K562 (cell line): ENCODE data around the gene TBC1D2. TPM values are rescaled to one million over a fixed set of nuclear protein-coding genes. Genes with fewer than 3 reads are reported as not detected.
A peak's percentile ranks its signal among the peaks of the same experiment; 100 is the strongest.
"Not testable (repeated sequence)": the region's sequence is repeated elsewhere in the genome, so short reads cannot be mapped to it uniquely, and the experiment has no call there.

ENCODE experiments used
- CBX3 ChIP-seq, 2 experiments: IDR thresholded peaks; 1 replicate in 1 of 2; 2 replicates in 1 of 2; pipeline ENCODE4 v1.6.1; 2012; ENCODE audit warnings: inconsistent platforms in 2 of 2, low read length in 2 of 2, borderline replicate concordance in 1 of 2, control low read depth in 1 of 2
- CC2D1A ChIP-seq: fragments of 450-650 bp; IDR thresholded peaks from 2 replicates; pipeline ENCODE4 v1.6.1; 2017; ENCODE audit warnings: mild to moderate bottlenecking
- EP400 ChIP-seq: fragments of 450-650 bp; IDR thresholded peaks from 2 replicates; pipeline ENCODE4 v1.6.1; 2017; ENCODE audit warnings: antibody characterized with exemption, mild to moderate bottlenecking, moderate library complexity
- ETV6 ChIP-seq, 3 experiments: fragments of 150-350 bp in 1 of 3; sonication (generic) in 1 of 3; formaldehyde crosslinking in 1 of 3; IDR thresholded peaks; 2 replicates each; pipeline versions ENCODE4 v1.6.1 to v1.8.0; 2014 to 2022; ENCODE audit warnings: borderline replicate concordance in 2 of 3, low read depth in 2 of 3, antibody characterized with exemption in 1 of 3, low read length in 1 of 3, mild to moderate bottlenecking in 1 of 3, missing genetic modification reagents in 1 of 3
- FOXM1 ChIP-seq, 2 experiments: fragments of 450-650 bp in 1 of 2; sonication (generic) in 1 of 2; formaldehyde crosslinking in 1 of 2; IDR thresholded peaks; 2 replicates each; pipeline versions ENCODE4 v1.6.1 to v1.9.0; 2017 to 2022; ENCODE audit warnings: low read depth in 2 of 2, mild to moderate bottlenecking in 2 of 2, missing genetic modification reagents in 1 of 2, moderate library complexity in 1 of 2
- JUND ChIP-seq, 2 experiments: IDR thresholded peaks; 2 replicates in 1 of 2; 3 replicates in 1 of 2; pipeline ENCODE4 v1.6.1; 2011; ENCODE audit warnings: borderline replicate concordance in 2 of 2, low read depth in 2 of 2, low read length in 2 of 2, improper control_type of control experiment in 1 of 2, missing biosample characterization in 1 of 2, missing genetic modification characterization in 1 of 2, missing genetic modification reagents in 1 of 2
- MYC ChIP-seq, 2 experiments: fragments of 250-450 bp in 1 of 2; sonication (Bioruptor Pico) in 1 of 2; IDR thresholded peaks; 2 replicates each; pipeline versions ENCODE4 v1.5.1 to v1.6.1; 2012 to 2021; ENCODE audit warnings: low read depth in 2 of 2, borderline replicate concordance in 1 of 2, improper control_type of control experiment in 1 of 2, low read length in 1 of 2, mild to moderate bottlenecking in 1 of 2, moderate library complexity in 1 of 2
- NCOA1 ChIP-seq: fragments of 450-650 bp; IDR thresholded peaks from 2 replicates; pipeline ENCODE4 v1.6.1; 2016; ENCODE audit warnings: low read depth
- NCOR1 ChIP-seq: fragments of 450-650 bp; IDR thresholded peaks from 2 replicates; pipeline ENCODE4 v1.6.1; 2016; ENCODE audit warnings: mild to moderate bottlenecking, moderate library complexity
- NFIC ChIP-seq: fragments of 450-650 bp; IDR thresholded peaks from 2 replicates; pipeline ENCODE4 v1.6.1; 2017; ENCODE audit warnings: mild to moderate bottlenecking, inconsistent platforms
- POLR2AphosphoS5 ChIP-seq: IDR thresholded peaks from 2 replicates; pipeline ENCODE4 v1.6.1; 2011; ENCODE audit warnings: mild to moderate bottlenecking, low read depth, low read length, moderate library complexity; ENCODE audit not compliant: control insufficient read depth, insufficient read depth
- SMARCA4 ChIP-seq: fragments of 450-650 bp; IDR thresholded peaks from 2 replicates; pipeline ENCODE4 v1.6.1; 2016
- SMARCE1 ChIP-seq: fragments of 450-650 bp; IDR thresholded peaks from 2 replicates; pipeline ENCODE4 v1.7.1; 2016; ENCODE audit warnings: mild to moderate bottlenecking
- STAT5A ChIP-seq: IDR thresholded peaks from 2 replicates; pipeline ENCODE4 v1.6.1; 2012; ENCODE audit warnings: low read length, inconsistent platforms, borderline replicate concordance
- TCF3 ChIP-seq: sonication (generic); formaldehyde crosslinking; IDR thresholded peaks from 2 replicates; pipeline ENCODE4 v1.4.0; 2020; ENCODE audit warnings: mild to moderate bottlenecking, missing genetic modification reagents
- ZNF766 ChIP-seq: fragments of 200-800 bp; sonication (Bioruptor generic); conservative IDR thresholded peaks from 2 replicates; pipeline ENCODE4 v1.6.1; 2016; ENCODE audit warnings: missing genetic modification characterization, missing compliant biosample characterization
- polyA plus RNA-seq, 8 experiments: library from polyadenylated mRNA; depleted of rRNA in 4 of 8; stranded (reverse) in 5 of 8; unstranded in 3 of 8; fragments of >200 nt; fragmentation: Nextera tagmentation in 2 of 8; fragmentation: Illumina TruSeq in 1 of 8; extraction: Ambion mirVana in 2 of 8; extraction: Trizol in 1 of 8; gene quantifications; 2 replicates each; pipeline versions ENCODE4 v1.2.1 to v1.2.3, GENCODE V29; 2011 to 2014; ENCODE audit warnings: inconsistent platforms in 1 of 8, missing spikeins in 1 of 8
- total RNA-seq, 7 experiments: library from RNA; depleted of rRNA in 6 of 7; stranded (reverse); fragments of >200 nt in 6 of 7; fragmentation: Illumina TruSeq in 2 of 7; extraction: Trizol in 2 of 7; gene quantifications; 2 replicates each; pipeline versions ENCODE4 v1.2.1 to v1.2.3, GENCODE V29; 2011 to 2021; ENCODE audit warnings: low replicate concordance in 1 of 7
- TF ChIP-seq, protein P1 (sequence below): fragments of 450-650 bp; IDR thresholded peaks from 2 replicates; pipeline ENCODE4 v1.6.1; 2016; ENCODE audit warnings: antibody characterized with exemption
- TF ChIP-seq, protein P2 (sequence below): fragments of 450-650 bp; IDR thresholded peaks from 2 replicates; pipeline ENCODE4 v1.6.1; 2016; ENCODE audit warnings: mild to moderate bottlenecking
- TF ChIP-seq, protein P3 (sequence below): fragments of 200-800 bp; sonication (Bioruptor generic); IDR thresholded peaks from 2 replicates; pipeline ENCODE4 v1.6.1; 2017; ENCODE audit warnings: missing genetic modification characterization, missing compliant biosample characterization
- TF ChIP-seq, protein P4 (sequence below): fragments of 450-650 bp; IDR thresholded peaks from 2 replicates; pipeline ENCODE4 v1.6.1; 2016

TBC1D2 gene
- total and polyA plus RNA-seq, 9 of the 15 experiments (the other 6 are each of a cell fraction or from before 2014, with no cell fraction given), result 0.10 to 7.0 (median 2.5) TPM

DNA sequence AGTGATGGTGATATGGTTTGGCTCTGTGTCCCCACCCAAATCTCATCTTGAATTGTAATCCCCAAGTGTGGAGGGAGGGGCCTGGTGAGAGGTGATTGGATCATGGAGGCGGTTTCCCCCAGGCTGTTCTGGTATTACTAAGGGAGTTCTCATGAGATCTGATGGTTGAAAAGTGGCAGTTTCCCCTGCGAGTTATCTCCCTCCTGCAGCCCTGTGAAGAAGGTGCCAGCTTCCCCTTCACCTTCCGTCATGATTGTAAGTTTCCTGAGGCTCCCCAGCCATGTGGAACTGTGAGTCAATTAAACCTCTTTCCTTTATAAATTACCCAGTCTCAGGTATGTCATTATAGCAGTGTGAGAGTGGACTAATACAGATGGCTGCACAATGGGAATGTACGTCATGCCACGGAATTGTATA is 80.9 kb downstream of the TBC1D2 start (continued):
- TF ChIP-seq CC2D1A, result peak; percentile 71; the same call in 1 of the 2 replicates
- TF ChIP-seq STAT5A, result peak; percentile 46
- TF ChIP-seq, protein P1, sequence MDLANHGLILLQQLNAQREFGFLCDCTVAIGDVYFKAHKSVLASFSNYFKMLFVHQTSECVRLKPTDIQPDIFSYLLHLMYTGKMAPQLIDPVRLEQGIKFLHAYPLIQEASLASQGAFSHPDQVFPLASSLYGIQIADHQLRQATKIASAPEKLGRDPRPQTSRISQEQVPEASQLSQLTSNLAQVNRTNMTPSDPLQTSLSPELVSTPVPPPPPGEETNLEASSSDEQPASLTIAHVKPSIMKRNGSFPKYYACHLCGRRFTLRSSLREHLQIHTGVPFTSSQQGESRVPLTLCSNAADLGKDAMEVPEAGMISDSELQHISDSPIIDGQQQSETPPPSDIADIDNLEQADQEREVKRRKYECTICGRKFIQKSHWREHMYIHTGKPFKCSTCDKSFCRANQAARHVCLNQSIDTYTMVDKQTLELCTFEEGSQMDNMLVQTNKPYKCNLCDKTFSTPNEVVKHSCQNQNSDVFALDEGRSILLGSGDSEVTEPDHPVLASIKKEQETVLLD, result peak; percentile 42; the same call in 1 of the 2 replicates
- peak; percentile 99 for TF ChIP-seq ZNF766 (CRISPR knock-in tag)
- TF ChIP-seq SMARCE1, result peak; percentile 49; the same call in 1 of the 2 replicates
- TF ChIP-seq EP400, result peak; percentile 47
- TF ChIP-seq, protein P2, sequence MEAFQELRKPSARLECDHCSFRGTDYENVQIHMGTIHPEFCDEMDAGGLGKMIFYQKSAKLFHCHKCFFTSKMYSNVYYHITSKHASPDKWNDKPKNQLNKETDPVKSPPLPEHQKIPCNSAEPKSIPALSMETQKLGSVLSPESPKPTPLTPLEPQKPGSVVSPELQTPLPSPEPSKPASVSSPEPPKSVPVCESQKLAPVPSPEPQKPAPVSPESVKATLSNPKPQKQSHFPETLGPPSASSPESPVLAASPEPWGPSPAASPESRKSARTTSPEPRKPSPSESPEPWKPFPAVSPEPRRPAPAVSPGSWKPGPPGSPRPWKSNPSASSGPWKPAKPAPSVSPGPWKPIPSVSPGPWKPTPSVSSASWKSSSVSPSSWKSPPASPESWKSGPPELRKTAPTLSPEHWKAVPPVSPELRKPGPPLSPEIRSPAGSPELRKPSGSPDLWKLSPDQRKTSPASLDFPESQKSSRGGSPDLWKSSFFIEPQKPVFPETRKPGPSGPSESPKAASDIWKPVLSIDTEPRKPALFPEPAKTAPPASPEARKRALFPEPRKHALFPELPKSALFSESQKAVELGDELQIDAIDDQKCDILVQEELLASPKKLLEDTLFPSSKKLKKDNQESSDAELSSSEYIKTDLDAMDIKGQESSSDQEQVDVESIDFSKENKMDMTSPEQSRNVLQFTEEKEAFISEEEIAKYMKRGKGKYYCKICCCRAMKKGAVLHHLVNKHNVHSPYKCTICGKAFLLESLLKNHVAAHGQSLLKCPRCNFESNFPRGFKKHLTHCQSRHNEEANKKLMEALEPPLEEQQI, result peak; percentile 61
- TF ChIP-seq, protein P3, sequence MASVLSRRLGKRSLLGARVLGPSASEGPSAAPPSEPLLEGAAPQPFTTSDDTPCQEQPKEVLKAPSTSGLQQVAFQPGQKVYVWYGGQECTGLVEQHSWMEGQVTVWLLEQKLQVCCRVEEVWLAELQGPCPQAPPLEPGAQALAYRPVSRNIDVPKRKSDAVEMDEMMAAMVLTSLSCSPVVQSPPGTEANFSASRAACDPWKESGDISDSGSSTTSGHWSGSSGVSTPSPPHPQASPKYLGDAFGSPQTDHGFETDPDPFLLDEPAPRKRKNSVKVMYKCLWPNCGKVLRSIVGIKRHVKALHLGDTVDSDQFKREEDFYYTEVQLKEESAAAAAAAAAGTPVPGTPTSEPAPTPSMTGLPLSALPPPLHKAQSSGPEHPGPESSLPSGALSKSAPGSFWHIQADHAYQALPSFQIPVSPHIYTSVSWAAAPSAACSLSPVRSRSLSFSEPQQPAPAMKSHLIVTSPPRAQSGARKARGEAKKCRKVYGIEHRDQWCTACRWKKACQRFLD (CRISPR knock-in tag), result 0 out of 2 replicates have a peak, but pooled peaks have one; percentile 48
- TF ChIP-seq ETV6 (IDR thresholded peaks at IDR 0.05; ENCODE audit: borderline replicate concordance in 1 of 2, low read depth in 2 of 2, low read length in 1 of 2), result peak in 1 of 2 experiments; percentile 47; a peak in 1 of 4 replicates
- TF ChIP-seq ETV6 (CRISPR knock-in tag; IDR thresholded peaks at IDR 0.05; ENCODE audit: borderline replicate concordance); FOXM1 (CRISPR knock-in tag; IDR thresholded peaks at IDR 0.05; ENCODE audit: low read depth); JUND (tag; IDR thresholded peaks at IDR 0.05; ENCODE audit: borderline replicate concordance, low read depth, low read length); MYC (CRISPR knock-in tag; IDR thresholded peaks at IDR 0.05; ENCODE audit: borderline replicate concordance, low read depth): not testable (repeated sequence)
- TF ChIP-seq TCF3 (CRISPR knock-in tag), result peak; percentile 85
- TF ChIP-seq FOXM1 (IDR thresholded peaks at IDR 0.05; ENCODE audit: low read depth), result peak; percentile 55; the same call in 1 of the 2 replicates
- TF ChIP-seq POLR2AphosphoS5, result peak; percentile 21; the same call in 1 of the 2 replicates
- 0 out of 3 replicates have a peak, but pooled peaks of 1 of the 2 experiments have one; percentile 56 for TF ChIP-seq CBX3 (IDR thresholded peaks at IDR 0.05; ENCODE audit: borderline replicate concordance in 1 of 2, low read length in 2 of 2)
- TF ChIP-seq NFIC, result peak; percentile 69
- peak; percentile 73 for TF ChIP-seq SMARCA4
- peak; percentile 38; the same call in 1 of the 2 replicates for TF ChIP-seq JUND (IDR thresholded peaks at IDR 0.05; ENCODE audit: borderline replicate concordance, low read depth, low read length)
- TF ChIP-seq NCOA1, result peak; percentile 77; the same call in 1 of the 2 replicates
- peak; percentile 40; the same call in 1 of the 2 replicates for TF ChIP-seq MYC (IDR thresholded peaks at IDR 0.05; ENCODE audit: low read depth, low read length)
- TF ChIP-seq, protein P4, sequence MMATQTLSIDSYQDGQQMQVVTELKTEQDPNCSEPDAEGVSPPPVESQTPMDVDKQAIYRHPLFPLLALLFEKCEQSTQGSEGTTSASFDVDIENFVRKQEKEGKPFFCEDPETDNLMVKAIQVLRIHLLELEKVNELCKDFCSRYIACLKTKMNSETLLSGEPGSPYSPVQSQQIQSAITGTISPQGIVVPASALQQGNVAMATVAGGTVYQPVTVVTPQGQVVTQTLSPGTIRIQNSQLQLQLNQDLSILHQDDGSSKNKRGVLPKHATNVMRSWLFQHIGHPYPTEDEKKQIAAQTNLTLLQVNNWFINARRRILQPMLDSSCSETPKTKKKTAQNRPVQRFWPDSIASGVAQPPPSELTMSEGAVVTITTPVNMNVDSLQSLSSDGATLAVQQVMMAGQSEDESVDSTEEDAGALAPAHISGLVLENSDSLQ, result peak; percentile 47; the same call in 1 of the 2 replicates
- peak; percentile 78 for TF ChIP-seq NCOR1
